Mucosa of rectum (tissue), 2 donors: Measurements from ENCODE around the gene LAMC3.

Source experiments
- H3K27ac ChIP-seq, 2 donors: one replicate each; pipeline ENCODE4 v1.7.0; 2013; ENCODE audit warnings: inconsistent platforms in 2 of 2, low read depth in 2 of 2, low read length in 2 of 2
- H3K27me3 ChIP-seq, 2 donors: one replicate each; pipeline ENCODE4 v1.7.0; 2013; ENCODE audit warnings: low read length in 2 of 2; ENCODE audit not compliant: control insufficient read depth in 2 of 2, insufficient read depth in 2 of 2
- H3K36me3 ChIP-seq, 2 donors: one replicate each; pipeline ENCODE4 v1.7.0; 2013; ENCODE audit warnings: low read length in 2 of 2; ENCODE audit not compliant: control insufficient read depth in 2 of 2, insufficient read depth in 2 of 2
- H3K4me1 ChIP-seq, 2 donors: one replicate each; pipeline ENCODE4 v1.7.0; 2013; ENCODE audit warnings: low read length in 2 of 2, mild to moderate bottlenecking in 1 of 2; ENCODE audit not compliant: control insufficient read depth in 2 of 2, insufficient read depth in 2 of 2
- H3K4me3 ChIP-seq, 2 donors: one replicate each; pipeline ENCODE4 v1.7.0; 2013; ENCODE audit warnings: low read length in 2 of 2
- H3K9ac ChIP-seq, 2 donors: one replicate each; pipeline ENCODE4 v1.7.0; 2013; ENCODE audit warnings: low read length in 2 of 2, low read depth in 1 of 2, mild to moderate bottlenecking in 1 of 2
- H3K9me3 ChIP-seq, 2 donors: one replicate each; pipeline ENCODE4 v1.7.0; 2013; ENCODE audit warnings: low read length in 2 of 2; ENCODE audit not compliant: control insufficient read depth in 2 of 2
- donor health status: healthy.
- donor health status: Normal muscosa, but diverticular disease.

The LAMC3 gene

DNA sequence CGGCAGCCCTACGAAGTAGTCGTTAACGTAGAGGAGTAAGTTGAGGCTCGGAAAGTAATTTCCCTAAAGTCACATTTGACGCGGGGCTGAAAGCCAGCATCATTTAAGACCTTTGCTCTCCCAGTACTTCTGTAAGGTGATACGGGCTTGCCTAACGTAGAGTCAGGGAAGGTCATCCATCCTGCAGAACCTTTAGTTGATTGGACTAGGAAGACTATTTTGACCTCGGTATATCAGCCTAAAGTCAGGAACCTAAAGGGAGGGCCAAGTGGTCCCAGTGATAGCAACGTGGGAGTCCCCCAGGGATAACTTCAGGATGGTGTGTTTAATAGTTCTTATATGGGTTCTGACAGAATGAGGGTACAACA lies 117.1 kb downstream of the LAMC3 start:
- H3K27me3 ChIP-seq, result no peaks in the 10 kb centered on the region
- H3K9me3 ChIP-seq, result no peaks in the 10 kb centered on the region
- H3K9ac ChIP-seq, result peak overlapping the region; percentile 92 to 97
- H3K4me1 ChIP-seq, result peaks cover 11 to 13% of the 10 kb centered on the region in 2 donors
- peaks cover 32 to 36% of the 10 kb centered on the region in 2 donors for H3K36me3 ChIP-seq
- H3K27ac ChIP-seq, result peak overlapping the region; percentile 87 to 90
- peak overlapping the region; percentile 94 to 97 for H3K4me3 ChIP-seq

DNA sequence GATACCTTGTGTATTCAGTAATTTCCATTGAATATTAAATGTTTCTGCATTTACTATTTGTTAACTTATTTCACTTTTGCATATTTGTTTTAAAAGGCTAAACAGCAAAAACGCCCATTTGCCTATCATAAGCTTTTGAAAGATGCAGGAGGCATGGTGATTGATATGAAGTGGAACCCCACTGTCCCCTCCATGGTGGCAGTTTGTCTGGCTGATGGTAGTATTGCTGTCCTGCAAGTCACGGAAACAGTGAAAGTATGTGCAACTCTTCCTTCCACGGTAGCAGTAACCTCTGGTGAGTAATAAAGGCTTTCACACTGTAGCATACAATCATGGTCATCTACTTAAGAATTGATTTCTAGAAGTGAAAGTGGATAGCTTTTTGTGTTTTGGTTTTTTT lies 120.2 kb downstream of the LAMC3 start:
- Histone ChIP-seq H3K36me3 (peaks cover 56 to 65% of the 10 kb centered on the region in 2 donors), H3K9ac (no peak overlapping the region), H3K4me3 (no peak overlapping the region), H3K4me1 (peaks cover 11 to 13% of the 10 kb centered on the region in 2 donors), H3K27me3 (no peaks in the 10 kb centered on the region), H3K9me3 (no peaks in the 10 kb centered on the region), H3K27ac (no peak overlapping the region)

GRCh38 chr9:131138676-131139075 lies 129.7 kb downstream of the LAMC3 start:
- H3K9me3 ChIP-seq, result no peaks in the 10 kb centered on the region
- no peak overlapping the region for H3K9ac ChIP-seq
- no peak overlapping the region for H3K27ac ChIP-seq
- H3K27me3 ChIP-seq, result no peaks in the 10 kb centered on the region
- no peaks in the 10 kb centered on the region for H3K4me1 ChIP-seq
- no peak overlapping the region for H3K4me3 ChIP-seq
- H3K36me3 ChIP-seq, result peaks cover 64 to 82% of the 10 kb centered on the region in 2 donors

DNA sequence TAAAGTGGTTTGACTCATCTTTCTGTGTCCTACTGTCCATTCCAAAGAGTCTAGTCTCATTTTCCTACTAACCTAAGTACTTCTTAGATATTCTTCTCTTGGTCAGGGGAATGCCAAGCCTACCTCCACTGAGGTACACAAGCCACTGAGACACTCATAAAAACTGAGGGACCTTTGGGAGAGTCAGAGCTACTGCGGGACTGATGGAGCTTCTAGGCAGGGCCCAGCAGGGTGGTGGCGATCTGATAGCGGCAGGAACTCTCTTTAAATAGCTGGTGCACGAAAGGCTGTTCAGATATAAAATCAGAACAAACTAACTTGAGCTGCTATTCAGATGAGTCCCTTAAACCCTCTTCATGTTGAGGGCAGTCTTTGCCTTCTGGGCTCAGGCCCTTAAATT lies 131.1 kb downstream of the LAMC3 start:
- H3K4me3 ChIP-seq, result no peak overlapping the region
- no peak overlapping the region for H3K9ac ChIP-seq
- H3K27me3 ChIP-seq, result no peaks in the 10 kb centered on the region
- H3K27ac ChIP-seq, result no peak overlapping the region
- H3K9me3 ChIP-seq, result no peaks in the 10 kb centered on the region
- no peaks in the 10 kb centered on the region for H3K4me1 ChIP-seq
- peaks cover 63 to 80% of the 10 kb centered on the region in 2 donors for H3K36me3 ChIP-seq

- H3K9me3 ChIP-seq, result no peaks in the 10 kb centered on the region
- H3K4me3 ChIP-seq, result no peak overlapping the region
- H3K27me3 ChIP-seq, result no peaks in the 10 kb centered on the region
- H3K9ac ChIP-seq, result no peak overlapping the region
- H3K4me1 ChIP-seq, result no peaks in the 10 kb centered on the region
- H3K36me3 ChIP-seq, result peaks cover 64 to 82% of the 10 kb centered on the region in 2 donors
- H3K27ac ChIP-seq, result no peak overlapping the region
Measured at GRCh38 chr9:131140550-131140949, 131.6 kb downstream of the LAMC3 start.

- H3K27ac ChIP-seq, result no peak overlapping the region
- H3K9ac ChIP-seq, result no peak overlapping the region
- no peaks in the 10 kb centered on the region for H3K27me3 ChIP-seq
- peaks cover 61 to 80% of the 10 kb centered on the region in 2 donors for H3K36me3 ChIP-seq
- H3K4me1 ChIP-seq, result no peaks in the 10 kb centered on the region
- no peaks in the 10 kb centered on the region for H3K9me3 ChIP-seq
- H3K4me3 ChIP-seq, result no peak overlapping the region
Measured at GRCh38 chr9:131142160-131142559, 133.2 kb downstream of the LAMC3 start.
